Endothelial cell of umbilical vein (primary cell): ENCODE data around the gene HECW1.
A peak's percentile ranks its signal among the peaks of the same experiment; 100 is the strongest.

Experiments used
- EZH2 ChIP-seq: IDR thresholded peaks from 2 replicates; pipeline ENCODE4 v1.6.1; 2012; ENCODE audit warnings: borderline replicate concordance, low read depth, mild to moderate bottlenecking, moderate library complexity, low read length, inconsistent platforms; ENCODE audit not compliant: severe bottlenecking
- JUN ChIP-seq: IDR thresholded peaks from 2 replicates; pipeline ENCODE4 v1.6.1; 2011; ENCODE audit warnings: borderline replicate concordance, low read depth; ENCODE audit not compliant: insufficient read length, insufficient read depth
- POLR2A ChIP-seq: IDR thresholded peaks from 2 replicates; pipeline ENCODE4 v1.6.1; 2012; ENCODE audit warnings: low read depth, mild to moderate bottlenecking, control low read depth, low read length
- POLR2AphosphoS5 ChIP-seq: IDR thresholded peaks from 2 replicates; pipeline ENCODE4 v1.6.1; 2012; ENCODE audit warnings: low read depth, mild to moderate bottlenecking, control low read depth, low read length, moderate library complexity; ENCODE audit not compliant: insufficient read depth
- TF ChIP-seq, protein P1 (sequence below), 2 donors: IDR thresholded peaks; 1 replicate in 1 of 2; 2 replicates in 1 of 2; pipeline ENCODE4 v1.5.1; 2011; ENCODE audit warnings: low read length in 2 of 2, mild to moderate bottlenecking in 2 of 2, moderate library complexity in 2 of 2, control low read depth in 1 of 2, inconsistent platforms in 1 of 2, low read depth in 1 of 2; ENCODE audit not compliant: insufficient read depth in 1 of 2; ENCODE audit errors: extremely low read depth in 1 of 2
- TF ChIP-seq, protein P2 (sequence below): IDR thresholded peaks from 2 replicates; pipeline ENCODE4 v1.6.1; 2011; ENCODE audit not compliant: insufficient read depth, insufficient read length

DNA sequence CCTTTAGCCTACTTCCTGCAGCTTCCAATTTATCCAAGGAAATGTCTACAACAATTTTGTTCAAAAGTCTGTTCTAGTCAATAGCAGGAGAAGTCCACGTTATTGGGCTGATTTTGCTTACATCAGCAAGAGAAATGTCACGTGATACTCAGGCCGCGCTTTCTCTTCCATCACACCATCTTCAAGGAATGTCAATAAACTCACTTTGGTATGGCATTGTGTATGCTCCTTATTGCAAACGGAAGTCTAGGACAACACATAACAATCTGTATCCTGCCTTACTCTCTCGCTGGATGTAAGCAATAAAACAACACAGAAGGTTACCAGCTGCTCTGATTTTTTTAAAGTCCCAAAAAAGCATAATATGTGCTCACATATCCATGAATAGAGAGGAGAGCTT, 453.3 kb downstream of the HECW1 start:
- TF ChIP-seq, protein P1, sequence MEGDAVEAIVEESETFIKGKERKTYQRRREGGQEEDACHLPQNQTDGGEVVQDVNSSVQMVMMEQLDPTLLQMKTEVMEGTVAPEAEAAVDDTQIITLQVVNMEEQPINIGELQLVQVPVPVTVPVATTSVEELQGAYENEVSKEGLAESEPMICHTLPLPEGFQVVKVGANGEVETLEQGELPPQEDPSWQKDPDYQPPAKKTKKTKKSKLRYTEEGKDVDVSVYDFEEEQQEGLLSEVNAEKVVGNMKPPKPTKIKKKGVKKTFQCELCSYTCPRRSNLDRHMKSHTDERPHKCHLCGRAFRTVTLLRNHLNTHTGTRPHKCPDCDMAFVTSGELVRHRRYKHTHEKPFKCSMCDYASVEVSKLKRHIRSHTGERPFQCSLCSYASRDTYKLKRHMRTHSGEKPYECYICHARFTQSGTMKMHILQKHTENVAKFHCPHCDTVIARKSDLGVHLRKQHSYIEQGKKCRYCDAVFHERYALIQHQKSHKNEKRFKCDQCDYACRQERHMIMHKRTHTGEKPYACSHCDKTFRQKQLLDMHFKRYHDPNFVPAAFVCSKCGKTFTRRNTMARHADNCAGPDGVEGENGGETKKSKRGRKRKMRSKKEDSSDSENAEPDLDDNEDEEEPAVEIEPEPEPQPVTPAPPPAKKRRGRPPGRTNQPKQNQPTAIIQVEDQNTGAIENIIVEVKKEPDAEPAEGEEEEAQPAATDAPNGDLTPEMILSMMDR (IDR thresholded peaks at IDR 0.05; ENCODE audit: extremely low read depth in 1 of 2, insufficient read depth in 1 of 2, low read depth in 1 of 2, low read length in 2 of 2): no peak
- TF ChIP-seq POLR2AphosphoS5: no peak
- TF ChIP-seq POLR2A: no peak
- TF ChIP-seq EZH2: no peak
- TF ChIP-seq, protein P2, sequence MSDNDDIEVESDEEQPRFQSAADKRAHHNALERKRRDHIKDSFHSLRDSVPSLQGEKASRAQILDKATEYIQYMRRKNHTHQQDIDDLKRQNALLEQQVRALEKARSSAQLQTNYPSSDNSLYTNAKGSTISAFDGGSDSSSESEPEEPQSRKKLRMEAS: no peak
- TF ChIP-seq JUN: peak; percentile 7
